DMS 273 treated with DMSO at 0.1 percent for 48 hours (cell line): Measurements from ENCODE around the gene CABP1.
"Not testable (repeated sequence)": the region's sequence is repeated elsewhere in the genome, so short reads cannot be mapped to it uniquely, and the experiment has no call there.

ENCODE experiments used
- DNase-seq: peaks from one replicate; lab custom pipeline; 2025; lab: John Stamatoyannopoulos, UW

Gene CABP1

DNA sequence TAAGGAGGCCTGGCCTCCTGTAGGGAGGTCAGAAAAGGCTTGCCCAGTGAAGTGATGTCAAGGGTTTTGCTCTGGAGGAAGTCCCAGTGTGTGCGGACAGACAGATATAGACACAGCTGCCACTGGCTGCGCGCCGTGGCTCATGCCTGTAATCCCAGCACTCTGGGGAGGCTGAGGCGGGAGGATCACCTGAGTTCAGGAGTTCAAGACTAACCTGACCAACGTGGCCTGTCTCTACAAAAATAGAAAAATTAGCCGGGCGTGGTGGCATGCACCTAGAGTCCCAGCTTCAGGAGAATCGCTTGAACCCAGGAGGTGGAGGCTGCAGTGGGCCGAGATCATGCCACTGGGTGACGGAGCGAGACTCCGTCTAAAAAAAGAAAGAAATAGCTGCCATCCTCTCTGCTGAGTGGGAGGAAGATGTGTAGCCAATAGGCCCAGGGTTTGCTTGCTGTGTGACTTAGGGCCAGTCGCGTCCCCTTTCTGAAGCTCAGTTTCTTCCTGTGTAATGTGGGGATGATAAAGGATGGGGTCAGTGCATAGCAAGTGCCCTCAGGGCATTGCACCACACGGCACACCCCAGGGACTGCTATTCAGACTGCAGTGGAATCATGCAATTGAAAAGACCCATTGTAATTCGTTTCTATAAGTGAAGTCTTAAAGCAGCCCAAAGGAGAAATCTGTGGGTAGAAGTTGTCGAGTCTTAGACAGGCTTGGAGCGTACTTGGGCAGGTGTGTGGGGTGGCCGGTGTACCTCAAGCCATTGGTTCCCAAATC is 27.9 kb downstream of the CABP1 start:
- DNase-seq: no peak

DNA sequence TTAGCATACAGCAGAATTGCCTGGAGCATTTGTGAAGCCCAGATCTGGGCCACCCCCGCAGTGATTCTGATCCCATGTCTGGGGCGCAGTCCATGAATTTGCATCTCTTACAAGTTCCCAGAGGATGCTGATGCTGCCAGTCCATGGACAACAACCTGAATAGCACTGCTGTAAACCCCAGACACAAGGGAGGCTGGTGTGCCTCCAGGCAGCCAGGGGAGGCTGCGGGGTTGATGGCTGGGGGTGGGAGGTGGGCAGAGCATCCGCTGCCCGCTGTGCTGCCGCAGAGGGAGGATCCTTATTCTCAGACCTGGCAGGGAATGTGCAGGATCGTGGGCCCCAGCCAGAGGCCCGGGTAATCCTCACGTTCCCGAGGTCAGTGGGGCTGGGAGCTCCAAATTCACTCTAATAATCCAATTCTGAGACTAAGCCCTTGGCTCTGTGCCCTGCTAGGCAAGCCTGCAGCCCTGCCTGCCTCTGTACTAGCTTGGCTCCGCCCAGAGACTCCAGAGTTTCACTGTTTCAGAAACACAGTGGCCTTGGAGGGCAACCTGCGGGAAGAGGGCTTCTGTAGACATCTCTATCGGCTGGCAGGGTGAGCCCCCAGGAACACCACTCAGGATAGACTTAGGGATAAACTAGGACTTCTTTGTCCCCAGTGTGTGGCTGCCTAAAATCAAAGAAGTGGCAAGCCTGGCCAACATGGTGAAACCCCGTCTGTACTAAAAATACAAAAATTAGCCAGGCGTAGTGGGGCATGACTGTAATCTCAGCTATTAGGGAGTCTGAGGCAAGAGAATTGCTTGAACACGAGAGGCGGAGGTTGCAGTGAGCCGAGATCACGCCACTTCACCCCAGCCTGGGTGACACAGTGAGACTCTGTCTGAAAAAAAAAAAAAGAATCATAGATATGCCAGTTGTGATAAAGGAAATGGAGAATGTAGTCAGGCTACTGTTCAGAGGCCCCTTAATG is 28.7 kb downstream of the CABP1 start:
- DNase-seq: no peak

GRCh38 chr12:120670237-120670636 is 29.8 kb downstream of the CABP1 start:
- not testable (repeated sequence) for DNase-seq

DNA sequence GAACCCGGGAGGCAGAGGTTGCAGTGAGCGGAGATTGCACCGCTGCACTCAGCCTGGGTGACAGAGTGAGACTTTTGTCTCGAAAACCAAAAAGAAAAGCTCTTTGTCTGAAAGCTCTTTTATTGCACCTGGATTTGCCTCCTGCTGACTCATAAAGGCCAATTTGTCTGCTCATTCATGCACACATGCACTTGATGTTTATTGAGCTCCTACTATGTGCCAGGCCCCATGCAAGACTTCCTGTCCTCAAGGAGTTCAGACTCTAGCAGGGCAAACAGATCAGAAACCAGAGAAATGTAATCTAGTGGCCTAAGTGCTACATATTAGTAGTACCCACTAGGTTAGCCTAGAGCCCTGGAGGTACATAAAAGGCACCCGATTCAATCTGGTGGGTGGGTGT is 30.2 kb downstream of the CABP1 start:
- no peak for DNase-seq

DNA sequence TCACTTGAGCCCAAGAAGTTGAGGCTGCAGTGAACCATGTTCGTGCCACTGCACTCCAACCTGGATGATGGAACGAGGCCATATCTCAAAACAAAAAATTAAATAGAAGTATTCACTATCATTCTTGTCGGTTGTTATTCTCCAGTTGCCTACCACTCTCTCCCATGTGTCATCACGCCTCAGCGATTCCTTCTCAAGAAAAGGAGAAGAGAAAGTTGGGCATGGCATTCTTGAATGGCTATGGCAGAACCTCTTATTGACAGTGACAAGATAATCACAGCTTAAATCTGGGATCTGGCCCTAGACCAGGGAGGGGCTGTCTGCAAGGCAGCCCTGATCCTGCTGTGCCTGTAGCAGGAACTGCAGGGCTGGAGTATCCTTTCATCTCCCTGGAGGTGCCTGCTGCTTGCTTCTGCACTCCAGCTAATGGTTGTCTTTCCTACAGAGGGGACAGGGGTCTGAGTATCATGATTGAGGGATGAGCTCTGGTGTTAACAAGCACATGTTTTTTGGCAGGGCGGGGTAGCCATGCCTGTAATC is 33.7 kb downstream of the CABP1 start:
- DNase-seq: no peak

DNA sequence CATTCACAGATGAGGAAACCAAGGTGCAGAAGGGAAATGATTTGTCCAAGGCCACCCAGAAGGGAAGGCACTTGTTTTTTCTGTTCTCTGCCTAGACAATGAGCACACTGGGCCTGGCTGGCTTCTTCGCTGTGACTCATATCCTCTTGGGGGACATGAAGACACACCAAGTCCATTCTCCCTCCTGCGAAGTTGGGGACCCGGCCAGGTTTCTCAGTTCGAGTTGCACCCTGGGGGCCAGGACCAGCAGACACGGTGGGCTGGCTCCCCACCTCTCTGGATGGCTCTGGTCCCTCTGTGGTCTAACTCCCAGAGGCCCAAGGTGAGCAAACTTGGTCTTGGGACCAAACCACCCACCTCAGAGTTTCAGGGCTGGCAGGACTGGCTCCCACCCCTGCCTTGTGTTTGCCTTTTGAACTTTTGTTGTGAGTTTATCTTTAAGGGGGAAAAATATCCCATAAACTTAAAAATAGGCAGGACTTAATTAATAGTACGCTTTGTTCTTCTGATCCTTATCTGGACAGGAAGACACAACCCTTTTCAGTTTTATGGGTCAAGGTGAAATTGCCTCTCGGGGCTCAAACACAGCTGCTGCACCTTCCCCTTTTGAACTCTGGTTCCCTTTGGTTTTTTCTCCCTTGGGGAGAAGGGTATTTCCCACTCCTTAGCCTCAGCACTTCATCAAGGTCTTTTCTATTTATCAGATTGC is 37.5 kb downstream of the CABP1 start:
- no peak for DNase-seq

DNA sequence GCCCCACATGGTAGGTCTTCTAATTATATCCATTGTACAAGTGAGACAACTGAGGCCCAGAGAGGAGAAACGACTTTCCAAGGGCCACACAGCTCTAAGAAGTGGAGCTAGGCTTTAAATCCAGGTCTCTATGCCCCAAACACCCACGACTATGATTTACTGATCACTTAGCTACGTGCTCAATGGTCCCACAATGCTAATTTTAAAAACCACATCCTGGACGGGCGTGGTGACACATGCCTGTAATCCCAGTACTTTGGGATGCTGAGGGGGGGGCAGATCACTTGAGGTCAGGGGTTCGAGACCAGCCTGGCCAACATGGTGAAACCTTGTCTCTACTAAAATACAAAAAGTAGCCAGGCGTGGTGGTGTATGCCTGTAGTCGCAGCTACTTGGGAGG is 38.1 kb downstream of the CABP1 start:
- DNase-seq: no peak

DNA sequence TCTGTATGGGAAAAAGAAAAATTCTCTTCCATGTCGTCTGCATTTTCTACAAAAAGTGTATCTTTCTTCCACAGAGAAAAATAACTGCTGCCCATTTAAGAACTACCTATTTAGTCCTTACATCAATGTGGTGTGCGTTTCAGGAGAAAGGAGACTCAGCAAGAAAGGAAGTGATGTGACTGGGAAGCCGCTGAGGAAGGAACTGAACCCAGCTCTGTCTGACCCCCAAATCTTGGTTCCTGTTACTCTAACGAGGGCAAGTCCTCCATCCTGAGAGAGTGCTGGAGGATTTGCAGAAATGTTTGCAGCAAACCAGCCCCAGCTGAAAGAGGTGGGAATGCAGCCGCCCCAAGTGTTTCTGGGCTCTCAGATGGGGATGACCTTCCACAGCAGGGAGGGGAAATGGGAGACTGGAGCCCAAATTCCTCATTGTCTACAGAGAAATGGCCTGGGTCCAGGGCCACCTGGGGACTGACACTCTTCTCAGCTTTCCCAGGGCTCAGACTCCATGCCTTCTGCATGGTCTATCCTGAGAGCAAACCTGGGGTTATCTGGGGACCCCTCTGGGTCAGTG is 39.8 kb downstream of the CABP1 start:
- DNase-seq: no peak

DNA sequence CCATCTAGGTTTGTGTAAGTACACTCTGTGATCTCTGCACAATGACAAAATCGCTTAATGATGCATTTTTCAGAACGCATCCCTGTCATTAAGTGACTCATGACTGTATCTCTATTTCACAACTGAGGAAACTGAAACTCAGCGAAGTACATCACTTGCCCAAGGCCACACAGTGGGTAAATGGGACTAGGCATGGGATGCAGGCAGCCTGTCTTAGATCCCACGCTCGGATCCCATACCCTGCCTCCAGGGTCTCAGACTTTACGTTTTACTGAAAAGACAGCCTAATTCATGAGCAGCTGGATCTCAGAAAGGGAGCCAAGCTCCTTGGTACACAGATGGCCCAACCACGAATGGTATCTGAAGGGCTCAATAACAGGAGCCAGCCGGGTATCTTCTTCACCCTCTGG is 44.1 kb downstream of the CABP1 start:
- no peak for DNase-seq

DNA sequence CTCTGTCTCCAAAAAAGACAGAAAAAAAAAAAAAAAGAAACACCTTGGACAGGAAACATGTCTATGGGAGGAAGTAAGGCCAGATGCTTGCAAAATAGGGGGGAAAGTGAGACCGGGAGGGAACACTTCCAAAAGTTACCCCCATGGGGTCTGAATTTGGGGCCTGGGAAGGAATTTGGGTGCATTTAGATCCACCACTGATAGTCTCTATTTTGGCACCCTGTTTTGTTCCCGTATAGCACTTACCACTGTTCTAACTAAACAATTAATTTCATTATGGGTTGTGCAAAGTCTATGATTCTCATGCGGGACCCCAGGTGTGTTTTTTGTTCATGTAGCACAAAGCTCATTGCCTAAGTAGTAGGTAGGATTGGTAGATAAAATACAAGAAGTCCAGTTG is 45.1 kb downstream of the CABP1 start:
- no peak for DNase-seq

- peak; percentile 78 for DNase-seq
These were observed 45.8 kb downstream of the CABP1 start for GRCh38 chr12:120686151-120686689.

- DNase-seq: peak; percentile 95
These were observed 46.5 kb downstream of the CABP1 start, which contains the start of gene MLEC for GRCh38 chr12:120686690-120687577. MLEC (plus strand) TSS chr12:120687149; CDS start chr12:120687297, 148 bp downstream.

DNA sequence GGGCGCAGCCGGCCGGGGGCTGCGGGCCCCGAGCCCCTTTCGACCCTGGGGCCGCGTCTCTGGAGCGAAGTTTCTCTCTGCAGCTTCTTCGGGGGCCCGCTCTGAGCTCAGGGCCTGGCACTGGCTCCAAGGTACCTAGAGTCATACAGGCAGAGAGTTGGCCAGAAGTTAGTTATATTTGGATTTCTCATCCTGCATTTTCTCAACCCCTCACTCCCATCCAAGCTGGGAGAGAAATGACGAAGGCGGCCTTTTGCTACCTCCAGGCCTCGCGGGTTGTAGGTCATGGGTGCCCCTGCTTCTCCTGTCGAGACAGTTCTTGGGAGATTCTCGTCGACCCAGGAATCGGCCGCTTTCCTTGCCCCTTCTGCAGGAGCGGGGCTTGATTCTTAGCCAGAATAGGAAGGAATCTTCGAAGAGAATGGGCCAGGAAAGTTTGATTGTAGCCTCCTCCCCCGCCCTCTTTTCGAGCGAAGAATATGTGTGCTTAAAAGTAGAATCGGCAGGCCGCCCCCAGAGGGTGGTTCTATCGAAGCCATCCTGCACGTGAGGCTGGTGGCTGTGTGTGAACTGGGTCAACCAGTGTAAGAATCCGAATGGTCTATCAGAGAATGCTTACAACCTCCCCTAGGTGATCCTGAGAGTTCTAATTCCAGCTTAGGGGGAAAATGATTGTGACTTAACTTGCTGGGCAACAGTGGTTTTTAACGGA is 47.3 kb downstream of the CABP1 start:
- no peak for DNase-seq

DNA sequence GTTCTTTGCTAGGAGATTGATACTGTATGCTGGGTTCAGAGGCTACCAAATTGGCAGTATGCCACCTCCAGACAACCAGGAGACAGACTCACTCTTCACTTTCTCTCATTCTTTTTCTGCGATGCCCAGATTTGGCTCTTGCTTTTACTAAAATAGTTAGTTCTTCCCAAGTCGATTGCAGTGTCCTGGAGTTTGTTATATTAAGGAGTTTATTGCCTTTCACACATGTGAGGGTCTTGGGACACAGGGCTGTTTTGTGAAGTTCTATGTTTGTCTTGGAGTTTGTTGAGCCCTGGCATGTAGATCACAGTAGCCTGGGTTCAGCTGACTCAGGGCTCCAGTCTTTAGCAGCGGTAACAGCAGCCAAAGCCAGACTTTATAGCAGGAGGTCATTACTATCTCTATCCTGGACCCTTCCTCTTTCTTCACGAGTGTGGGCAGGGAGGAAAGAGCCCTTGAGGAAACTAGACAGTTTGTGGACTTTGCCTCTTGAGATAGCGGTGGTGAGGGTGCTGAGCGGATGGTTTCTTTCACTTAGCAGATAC is 48.2 kb downstream of the CABP1 start:
- no peak for DNase-seq

DNA sequence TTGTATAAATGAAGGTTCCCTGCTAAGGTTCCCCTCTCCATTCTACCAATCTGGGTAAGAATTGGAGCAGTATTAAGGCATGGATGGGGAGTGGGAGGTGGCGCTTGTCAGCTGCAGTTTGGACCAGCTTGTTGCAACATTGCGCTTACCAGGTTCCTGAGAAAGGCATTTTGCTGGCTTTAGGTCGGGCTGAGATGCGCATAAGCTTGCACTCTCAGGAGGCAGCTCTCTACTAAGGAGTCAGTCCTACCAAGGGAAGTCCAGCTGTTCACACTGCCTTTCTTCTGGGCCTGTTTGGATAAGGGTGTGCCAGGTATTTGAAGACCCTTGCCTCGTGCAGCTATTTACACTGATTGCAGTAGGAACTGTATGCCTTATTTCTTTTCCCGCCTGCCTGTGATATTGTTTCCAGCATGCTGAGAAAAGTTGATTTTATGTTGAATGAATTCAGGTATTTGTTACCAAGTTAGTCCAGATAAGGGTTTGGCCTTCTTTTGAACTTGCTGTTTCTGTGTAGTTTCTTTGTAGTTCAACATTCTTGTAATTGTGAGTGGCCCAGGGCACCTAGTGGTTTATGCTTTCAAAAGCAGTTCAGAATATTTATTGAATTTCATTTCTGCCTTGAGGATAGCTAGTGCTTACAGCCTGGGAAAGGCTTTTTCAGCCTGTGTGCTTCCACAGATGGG is 49.1 kb downstream of the CABP1 start:
- DNase-seq: no peak

GRCh38 chr12:120690083-120690450 is 49.6 kb downstream of the CABP1 start:
- DNase-seq: no peak

- no peak for DNase-seq
These were observed 50.6 kb downstream of the CABP1 start for GRCh38 chr12:120690978-120691377.

DNA sequence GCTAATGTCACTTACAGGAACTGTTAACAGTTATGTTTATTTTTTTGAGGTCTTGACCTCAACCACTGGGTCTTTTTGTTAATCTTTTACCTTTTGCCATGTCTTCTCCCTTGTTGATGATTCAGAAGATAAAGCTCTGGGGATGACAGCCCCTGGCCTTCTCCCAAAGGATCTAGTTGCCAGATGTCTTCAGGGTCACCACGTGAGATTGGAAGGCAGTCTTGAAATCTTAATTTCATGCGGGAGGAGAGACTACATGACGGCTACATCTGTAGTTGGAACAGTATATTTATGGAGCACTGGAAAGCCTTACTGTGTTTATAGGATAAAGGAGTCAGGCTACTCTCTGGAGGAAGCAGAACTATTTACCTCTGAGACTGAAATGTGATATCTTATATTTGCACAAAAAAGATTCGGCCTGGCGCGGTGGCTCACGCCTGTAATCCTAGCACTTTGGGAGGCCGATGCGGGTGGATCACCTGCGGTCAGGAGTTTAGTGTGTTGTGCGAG is 52.2 kb downstream of the CABP1 start:
- no peak for DNase-seq

DNA sequence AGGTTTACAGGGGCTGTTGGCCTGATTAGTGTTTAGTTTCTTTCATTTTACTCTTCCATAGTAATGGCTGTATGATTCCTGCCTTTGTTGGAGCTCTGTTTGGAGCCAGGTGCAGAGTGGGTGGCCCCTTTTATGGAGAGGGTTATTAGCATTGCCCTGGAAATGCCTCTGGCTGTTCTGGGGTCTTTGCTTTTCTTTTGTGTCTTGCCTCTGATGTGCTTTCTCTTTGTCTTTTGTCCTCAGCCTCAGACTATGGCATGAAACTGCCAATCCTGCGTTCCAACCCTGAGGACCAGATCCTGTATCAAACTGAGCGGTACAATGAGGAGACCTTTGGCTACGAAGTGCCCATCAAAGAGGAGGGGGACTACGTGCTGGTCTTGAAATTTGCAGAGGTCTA is 53.4 kb downstream of the CABP1 start:
- no peak for DNase-seq
